Activated CD4-positive, alpha-beta T cell treated with anti-CD3 and anti-CD28 coated beads, Interleukin-2, amount 50 U/mL, for 1 hour (primary cell): ENCODE results near the gene TFCP2L1.
"Not testable (repeated sequence)": the region's sequence is repeated elsewhere in the genome, so short reads cannot be mapped to it uniquely, and the experiment has no call there.

ENCODE experiments used
- DNase-seq: peaks from one replicate; pipeline ENCODE4 v3.0.0-alpha.2; 2020

Gene TFCP2L1

DNA sequence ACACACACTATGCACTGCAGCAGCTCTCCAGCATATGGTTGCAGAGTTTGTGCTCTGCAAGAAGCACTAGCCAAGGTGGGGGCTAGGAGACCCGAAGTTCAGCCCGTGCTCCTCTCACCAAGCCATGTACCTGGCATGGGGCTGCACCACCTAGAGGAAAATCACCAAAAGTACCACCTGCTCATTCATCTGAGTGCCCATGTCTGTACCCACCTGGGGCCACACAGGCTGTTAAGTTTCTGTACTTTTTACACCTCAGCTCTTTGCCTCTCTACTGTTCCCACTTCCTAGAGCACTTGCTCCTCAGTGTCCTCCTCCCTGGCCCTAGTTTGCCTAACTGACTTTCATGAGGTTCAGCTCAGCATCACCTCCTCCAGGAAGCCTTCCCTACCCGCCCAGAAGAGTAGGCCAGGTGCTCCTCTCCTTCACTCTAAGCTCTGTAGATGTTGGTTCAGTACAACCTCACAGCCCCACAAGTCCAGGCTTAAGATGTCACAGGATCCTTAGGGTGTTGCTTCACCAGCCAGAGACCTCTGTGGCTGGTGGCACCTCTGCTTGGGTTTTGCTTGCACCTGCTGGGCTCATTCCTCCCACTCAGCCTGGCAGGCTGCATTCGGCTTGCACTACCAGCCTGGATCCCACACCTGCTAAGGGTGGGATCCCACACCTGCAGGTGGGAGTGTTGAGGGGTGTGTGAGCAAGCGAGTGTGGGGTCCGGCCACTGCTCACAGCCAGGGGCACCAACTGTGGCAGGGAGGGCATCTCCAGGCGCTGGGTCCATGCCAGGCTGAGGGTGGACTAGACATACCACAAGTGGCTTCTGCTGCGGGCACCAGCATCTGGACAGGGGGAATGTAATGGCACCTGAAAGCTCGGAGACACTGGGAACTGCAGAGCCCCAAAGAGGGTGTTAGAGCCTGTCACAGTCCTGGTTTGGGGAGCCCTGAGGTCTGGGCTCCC is 10.2 kb upstream of the TFCP2L1 start:
- no peak for DNase-seq

- DNase-seq, result no peak
These were observed 8.7 kb upstream of the TFCP2L1 start for GRCh38 chr2:121293450-121294325.

DNA sequence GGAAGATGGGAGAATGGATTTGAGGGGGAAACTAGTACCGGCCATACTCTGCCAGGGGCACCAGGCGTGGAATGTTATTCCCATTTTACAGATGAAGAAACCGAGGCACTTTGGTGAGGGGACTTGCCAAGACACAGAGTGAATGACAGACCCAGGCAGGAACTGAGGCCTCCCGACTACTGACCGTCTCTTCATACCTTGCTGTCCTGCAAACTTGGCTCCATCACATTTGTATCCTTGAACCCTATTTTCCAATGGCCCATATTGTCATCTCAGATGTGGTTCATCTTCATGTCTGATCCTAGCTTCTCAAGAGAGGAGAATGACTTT is 6.2 kb upstream of the TFCP2L1 start:
- DNase-seq, result no peak

DNA sequence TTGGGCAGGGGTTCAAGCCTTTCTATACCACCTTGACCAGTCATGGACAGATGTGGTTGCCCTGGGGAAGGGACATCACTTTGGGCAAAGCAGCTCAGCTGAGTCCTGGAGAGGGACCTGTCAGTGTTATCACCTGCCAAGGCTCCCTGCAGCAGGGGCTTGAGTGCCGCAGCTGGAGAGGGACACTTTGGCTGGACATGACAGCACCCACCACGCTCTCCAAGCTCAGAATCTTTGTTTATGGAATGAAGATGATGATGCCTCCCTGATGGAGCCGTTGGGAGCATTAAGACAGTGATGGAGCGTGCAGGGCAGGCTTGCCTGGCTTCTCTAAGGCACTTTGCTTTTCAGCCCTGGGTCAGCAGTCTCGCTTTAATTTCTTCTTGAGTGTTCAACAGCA is 4.3 kb upstream of the TFCP2L1 start:
- DNase-seq, result no peak

GRCh38 chr2:121288454-121289231 is 3.6 kb upstream of the TFCP2L1 start:
- DNase-seq, result no peak

- DNase-seq, result no peak
These were observed 3.0 kb upstream of the TFCP2L1 start for GRCh38 chr2:121287956-121288355.

DNA sequence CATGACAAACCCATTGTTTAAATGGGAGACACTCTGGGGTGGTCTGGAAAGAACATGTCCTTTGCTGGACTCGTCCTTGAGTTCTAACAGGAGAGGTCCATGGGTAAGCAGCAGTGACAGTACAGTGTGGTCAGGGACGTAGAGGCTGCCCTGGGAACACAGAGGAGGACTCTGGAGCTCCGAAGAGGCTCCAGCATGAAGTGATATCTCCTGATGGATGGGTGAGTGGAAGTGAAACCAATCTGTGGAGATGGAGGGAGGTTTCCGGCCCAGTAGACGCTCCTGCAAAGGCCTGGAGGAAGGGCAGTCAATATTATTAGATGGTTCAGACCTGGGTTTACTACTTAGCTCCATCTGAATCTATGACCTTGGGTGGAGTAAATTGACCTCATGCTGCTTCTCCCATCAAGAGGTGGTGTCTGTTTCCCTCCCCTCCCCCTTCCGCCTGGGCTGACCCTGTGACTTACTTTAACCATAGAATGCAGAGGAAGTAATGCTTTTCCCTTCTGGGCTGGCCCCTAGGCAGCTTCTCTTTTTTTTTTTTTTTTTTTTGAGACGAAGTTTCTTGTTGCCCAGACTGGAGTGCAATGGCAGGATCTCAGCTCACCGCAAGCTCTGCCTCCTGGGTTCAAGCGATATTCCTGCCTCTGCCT is 2.3 kb upstream of the TFCP2L1 start:
- no peak for DNase-seq

GRCh38 chr2:121286506-121286905 is 1.5 kb upstream of the TFCP2L1 start:
- DNase-seq, result no peak

- no peak for DNase-seq
These were observed 924 bp upstream of the TFCP2L1 start for GRCh38 chr2:121285926-121286325.

DNA sequence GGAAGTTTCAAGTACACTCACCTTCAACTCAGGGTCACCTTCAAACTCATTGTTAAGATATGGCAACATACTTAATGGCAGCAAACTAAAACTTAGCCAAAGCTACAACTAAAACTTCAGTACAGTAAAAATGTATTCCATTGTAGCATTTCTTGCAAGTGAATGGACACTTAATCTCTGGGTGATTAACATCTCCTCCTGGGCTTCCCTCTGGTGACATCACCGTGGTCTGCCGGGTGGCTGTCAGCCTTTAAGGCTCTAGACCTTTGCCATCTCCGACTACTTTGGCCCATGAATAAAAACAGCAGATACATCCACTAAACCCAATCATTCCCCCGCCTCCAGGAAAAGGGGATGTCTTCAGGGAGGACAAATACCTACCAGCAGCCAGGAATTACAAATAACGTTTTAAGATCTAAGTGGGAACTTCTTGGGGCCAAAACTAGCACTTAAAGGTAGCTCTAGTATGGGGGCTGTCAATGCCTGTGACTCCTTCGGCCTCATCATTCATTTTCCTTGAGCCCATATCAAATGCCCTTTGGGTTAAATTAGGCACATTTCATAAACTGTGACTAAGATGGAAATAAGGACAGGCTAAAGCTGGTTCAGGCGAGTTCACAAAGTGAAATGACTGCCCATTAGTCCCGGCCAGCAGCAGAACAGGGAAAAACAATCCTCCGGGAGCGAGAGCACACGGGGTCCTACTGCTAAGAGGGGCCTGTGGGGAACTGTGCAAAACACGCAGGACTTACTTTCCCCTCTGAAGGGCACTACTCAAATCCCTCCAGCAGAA is 1.1 kb downstream of the TFCP2L1 start:
- DNase-seq, result no peak

DNA sequence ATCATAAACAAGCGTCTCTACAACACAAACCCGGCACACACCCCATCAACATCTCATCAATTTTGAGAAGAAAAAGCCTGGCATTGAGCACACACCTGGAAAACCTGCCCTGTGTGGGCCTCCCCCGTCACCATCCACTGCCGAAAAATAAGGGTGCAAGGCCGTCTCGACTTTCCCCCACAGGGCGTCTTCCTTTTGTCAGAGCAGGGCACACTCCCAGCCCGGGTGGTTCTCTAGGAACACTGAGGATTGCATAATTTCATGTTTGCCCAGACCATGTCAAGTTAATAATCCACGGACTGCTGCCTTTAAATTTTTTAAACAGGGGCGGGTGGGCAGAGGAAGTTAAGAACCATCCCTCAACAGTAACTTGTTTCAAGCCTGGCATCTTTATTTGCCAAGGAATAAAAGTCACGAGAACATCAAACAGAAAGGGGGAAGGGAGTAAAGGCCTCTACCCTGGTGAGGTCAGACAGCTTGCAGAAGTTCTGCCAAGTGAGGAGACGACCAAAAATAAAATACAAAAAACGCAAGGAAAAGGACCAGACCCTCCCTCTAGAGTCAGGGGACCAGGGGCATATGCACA is 2.1 kb downstream of the TFCP2L1 start:
- no peak for DNase-seq

DNA sequence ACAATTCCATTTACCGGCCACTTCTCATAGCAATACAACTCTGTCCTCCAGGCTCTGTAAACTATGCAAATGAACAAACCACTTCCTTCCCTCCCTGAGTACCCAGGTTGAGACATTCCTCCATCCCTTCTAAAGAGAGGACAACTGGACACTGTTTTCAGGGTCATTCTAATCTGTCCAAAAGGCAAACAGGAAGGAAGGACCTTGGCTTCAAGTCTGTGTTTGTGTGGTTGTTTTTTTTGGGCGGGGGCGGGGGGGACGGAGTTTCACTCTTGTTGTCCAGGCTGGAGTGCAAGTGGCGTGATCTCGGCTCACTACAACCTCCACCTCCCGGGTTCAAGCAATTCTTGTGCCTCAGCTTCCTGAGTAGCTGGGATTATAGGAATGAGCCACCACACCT is 3.3 kb downstream of the TFCP2L1 start:
- no peak for DNase-seq

DNA sequence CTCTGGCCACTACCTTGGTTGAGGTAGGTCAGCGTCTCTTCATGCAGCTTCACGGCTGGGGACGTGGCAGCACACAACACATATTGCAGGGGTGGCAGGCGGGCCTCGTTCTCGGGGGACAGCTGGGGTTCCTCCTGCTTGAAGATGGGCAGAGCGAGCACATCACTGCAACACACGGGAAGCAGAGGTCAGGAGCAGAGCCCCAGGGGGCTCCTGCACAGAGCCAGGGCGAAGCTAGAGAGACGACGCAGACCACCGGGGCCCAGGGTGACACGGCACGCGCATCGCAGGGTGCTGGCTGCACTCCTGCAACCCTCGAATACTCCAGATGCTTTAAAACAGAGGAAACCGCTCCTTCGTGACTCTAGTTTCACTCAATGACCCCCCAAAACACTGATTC is 3.9 kb downstream of the TFCP2L1 start:
- no peak for DNase-seq

DNA sequence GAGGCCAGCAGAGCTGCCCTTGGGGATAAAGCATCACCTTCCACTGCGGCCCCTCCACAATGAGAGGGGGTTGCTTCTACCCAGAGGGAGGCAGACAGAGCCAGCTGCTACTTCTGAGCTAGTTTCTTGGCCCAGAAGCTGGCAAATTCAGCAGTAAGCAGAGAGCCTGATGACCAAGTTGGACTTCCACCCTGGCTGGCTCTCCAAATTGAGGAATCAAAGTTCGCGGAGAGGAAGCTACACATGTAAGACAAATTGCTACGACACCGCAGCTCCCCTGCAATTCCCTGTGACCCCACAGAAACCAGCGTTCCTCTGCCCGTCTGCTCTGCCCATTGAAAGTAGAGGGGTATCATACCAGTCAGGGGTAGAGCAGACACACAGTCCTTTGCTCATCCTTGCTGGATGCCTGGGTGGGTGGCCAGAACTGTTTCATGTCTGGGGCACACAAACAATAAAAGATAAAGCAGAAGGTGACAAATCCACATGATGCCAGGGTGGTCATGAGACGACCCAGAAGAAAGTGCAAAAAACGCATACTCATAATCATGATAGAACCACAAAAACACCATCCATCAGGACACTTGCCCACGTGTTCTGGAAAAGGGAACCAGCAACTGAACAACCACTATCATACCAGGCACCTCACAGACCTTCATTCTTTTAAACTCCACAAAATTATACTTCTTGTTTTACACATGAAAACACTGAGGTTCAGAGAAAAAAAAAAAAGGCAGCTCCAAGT is 5.4 kb downstream of the TFCP2L1 start:
- no peak for DNase-seq

DNA sequence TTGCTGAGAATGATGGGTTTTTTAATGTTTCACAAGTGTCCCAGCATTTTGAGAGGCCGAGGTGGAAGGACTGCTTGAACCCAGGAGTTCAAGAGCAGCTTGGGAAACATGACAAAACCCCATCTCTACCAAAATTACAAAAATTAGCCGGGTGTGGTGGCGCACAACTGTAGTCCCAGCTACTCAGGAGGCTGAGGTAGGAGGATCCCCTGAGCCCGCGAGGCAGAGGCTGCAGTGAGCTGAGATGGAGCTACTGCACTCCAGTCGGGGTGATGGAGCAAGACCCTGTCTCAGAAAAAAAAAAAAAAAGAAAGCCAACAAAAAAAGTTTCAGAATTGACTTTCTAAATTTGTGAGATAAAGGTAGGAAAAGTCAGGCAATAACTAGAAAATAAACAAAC is 8.7 kb downstream of the TFCP2L1 start:
- DNase-seq, result no peak

GRCh38 chr2:121273116-121273515 is 11.9 kb downstream of the TFCP2L1 start:
- no peak for DNase-seq

- no peak for DNase-seq
These were observed 12.4 kb downstream of the TFCP2L1 start for GRCh38 chr2:121272596-121272995.

GRCh38 chr2:121269436-121269835 is 15.6 kb downstream of the TFCP2L1 start:
- not testable (repeated sequence) for DNase-seq

DNA sequence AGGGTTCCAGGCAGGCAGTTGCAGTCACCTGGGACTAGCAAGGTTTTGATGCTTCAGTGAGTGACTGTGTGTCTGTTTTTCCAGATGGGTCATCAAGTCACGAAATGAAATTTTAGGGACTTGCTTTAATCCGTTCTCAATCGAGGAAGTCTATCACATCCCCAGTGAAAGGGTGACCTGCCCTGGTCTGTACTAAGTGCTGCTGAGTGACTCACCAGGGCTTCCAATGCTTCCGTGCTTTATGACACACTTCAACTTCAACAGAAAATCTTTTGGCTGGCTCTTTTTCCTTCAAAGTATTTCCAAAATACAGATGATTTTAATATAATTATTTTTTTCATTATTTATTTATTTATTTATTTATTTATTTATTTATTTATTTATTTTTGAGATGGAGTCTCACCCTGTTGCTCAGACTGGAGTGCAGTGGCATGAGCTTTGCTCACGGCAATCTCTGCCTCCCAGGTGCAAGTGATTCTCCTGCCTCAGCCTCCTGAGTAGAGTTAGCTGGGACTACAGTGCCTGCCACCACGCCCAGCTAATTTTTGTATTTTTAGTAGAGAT is 18.4 kb downstream of the TFCP2L1 start:
- no peak for DNase-seq

GRCh38 chr2:121263996-121264715 is 20.8 kb downstream of the TFCP2L1 start:
- DNase-seq, result no peak
